Measurements from ENCODE around the gene CDH18.
"Not testable (repeated sequence)": the region's sequence is repeated elsewhere in the genome, so short reads cannot be mapped to it uniquely, and the experiment has no call there.

CDH18 gene

DNA sequence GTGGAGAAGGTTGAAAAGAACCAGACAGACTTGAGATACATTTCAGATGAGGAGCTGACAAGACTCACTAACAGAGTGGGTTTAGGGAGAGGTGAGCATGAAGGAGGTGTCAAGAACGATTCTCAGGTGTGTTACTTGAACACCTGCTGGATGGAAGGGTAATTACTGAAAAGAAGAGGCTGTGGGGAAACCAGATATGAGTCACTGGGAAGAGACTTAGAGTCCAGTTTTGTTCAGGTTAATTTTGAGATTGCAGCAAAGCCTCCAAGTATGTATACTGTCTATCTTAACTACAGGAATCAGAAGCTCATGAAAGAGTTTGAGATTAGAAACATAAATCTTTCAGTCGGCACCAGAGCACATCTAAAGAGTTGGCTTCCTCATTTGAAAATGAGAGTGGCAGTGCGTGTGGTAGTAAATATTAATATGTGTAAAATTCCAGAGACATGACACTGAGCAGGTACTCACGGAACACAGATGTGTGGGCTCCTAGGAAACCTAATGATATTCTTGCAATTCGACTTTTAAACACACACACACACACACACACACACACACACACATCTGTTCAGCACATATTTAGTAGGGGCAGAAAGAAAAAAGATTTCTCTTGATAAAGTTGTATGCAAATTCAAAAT lies 197.1 kb downstream of the CDH18 start:
- no peak for DNase-seq (ENCODE audit: low read depth)
- H3K4me3 ChIP-seq (ENCODE audit: low read depth, low read length): no peak overlapping the region
- TF ChIP-seq, protein P1, sequence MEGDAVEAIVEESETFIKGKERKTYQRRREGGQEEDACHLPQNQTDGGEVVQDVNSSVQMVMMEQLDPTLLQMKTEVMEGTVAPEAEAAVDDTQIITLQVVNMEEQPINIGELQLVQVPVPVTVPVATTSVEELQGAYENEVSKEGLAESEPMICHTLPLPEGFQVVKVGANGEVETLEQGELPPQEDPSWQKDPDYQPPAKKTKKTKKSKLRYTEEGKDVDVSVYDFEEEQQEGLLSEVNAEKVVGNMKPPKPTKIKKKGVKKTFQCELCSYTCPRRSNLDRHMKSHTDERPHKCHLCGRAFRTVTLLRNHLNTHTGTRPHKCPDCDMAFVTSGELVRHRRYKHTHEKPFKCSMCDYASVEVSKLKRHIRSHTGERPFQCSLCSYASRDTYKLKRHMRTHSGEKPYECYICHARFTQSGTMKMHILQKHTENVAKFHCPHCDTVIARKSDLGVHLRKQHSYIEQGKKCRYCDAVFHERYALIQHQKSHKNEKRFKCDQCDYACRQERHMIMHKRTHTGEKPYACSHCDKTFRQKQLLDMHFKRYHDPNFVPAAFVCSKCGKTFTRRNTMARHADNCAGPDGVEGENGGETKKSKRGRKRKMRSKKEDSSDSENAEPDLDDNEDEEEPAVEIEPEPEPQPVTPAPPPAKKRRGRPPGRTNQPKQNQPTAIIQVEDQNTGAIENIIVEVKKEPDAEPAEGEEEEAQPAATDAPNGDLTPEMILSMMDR (IDR thresholded peaks at IDR 0.05; ENCODE audit: control insufficient read depth, extremely low read depth, insufficient read depth): no peak

DNA sequence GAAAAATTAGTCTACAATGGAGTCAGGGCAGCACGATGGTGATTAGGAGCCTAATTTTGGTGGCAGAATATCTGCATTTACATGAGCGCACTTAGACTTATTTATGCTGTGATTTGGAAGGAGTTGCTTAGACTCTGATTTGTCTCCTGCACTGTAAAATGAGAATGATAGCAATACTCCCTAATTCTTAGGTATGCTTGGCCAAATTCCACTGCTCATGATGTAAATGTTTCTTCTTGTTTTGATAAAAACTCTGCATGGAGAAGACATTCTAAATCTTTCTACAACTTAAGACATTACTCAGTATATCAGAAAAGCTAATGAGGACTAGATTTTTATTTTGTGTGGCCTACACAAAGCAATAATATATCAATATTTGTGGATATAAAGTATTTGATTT lies 205.4 kb downstream of the CDH18 start:
- no peak for DNase-seq (ENCODE audit: low read depth)
- TF ChIP-seq, protein P1 (IDR thresholded peaks at IDR 0.05; ENCODE audit: control insufficient read depth, extremely low read depth, insufficient read depth): no peak
- no peak overlapping the region for H3K4me3 ChIP-seq (ENCODE audit: low read depth, low read length)

- DNase-seq (ENCODE audit: low read depth): no peak
- H3K4me3 ChIP-seq (ENCODE audit: low read depth, low read length): no peak overlapping the region
- TF ChIP-seq, protein P1 (IDR thresholded peaks at IDR 0.05; ENCODE audit: control insufficient read depth, extremely low read depth, insufficient read depth): no peak
Observed at GRCh38 chr5:19777363-19777762, 210.6 kb downstream of the CDH18 start.

DNA sequence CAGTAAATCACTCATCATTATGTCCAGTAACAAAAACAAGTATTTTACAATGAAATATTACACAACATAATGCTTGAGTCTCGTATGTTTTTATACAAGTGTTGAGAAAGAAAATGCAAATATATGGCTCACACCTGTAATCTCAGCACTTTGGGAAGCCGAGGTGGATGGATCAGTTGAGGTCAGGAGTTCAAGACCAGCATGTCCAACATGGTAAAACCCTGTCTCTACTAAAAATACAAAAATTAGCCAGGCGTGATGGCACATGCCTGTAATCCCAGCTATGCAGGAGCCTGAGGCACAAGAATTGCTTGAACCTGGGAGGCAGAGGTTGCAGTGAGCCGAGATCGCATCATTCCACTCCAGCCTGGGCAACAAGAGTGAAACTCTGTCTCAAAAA lies 211.1 kb downstream of the CDH18 start:
- not testable (repeated sequence) for DNase-seq (ENCODE audit: low read depth); H3K4me3 ChIP-seq (ENCODE audit: low read depth, low read length)

GRCh38 chr5:19771174-19771835 lies 216.7 kb downstream of the CDH18 start:
- no peak for DNase-seq (ENCODE audit: low read depth)
- H3K4me3 ChIP-seq (ENCODE audit: low read depth, low read length): no peak overlapping the region
- TF ChIP-seq, protein P1 (IDR thresholded peaks at IDR 0.05; ENCODE audit: control insufficient read depth, extremely low read depth, insufficient read depth): no peak

DNA sequence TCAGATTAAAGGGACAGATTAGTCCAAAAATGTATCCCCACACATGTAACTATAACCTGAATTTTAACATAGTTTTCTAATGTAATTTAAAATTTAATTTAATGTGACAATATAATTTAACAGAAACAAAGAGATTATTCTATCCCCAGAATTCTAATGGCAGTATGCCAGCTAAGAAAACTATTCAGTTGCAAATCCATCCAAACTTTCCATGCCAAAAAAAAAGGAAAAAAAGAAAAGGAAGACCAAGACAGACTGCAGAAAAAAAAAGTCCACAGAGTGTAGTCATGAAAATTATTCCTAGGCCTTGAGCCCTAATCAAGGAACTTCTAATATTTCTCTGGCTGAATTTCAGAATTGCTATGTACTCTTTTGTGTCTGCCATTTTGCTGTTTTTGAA lies 217.6 kb downstream of the CDH18 start:
- H3K4me3 ChIP-seq (ENCODE audit: low read depth, low read length): no peak overlapping the region
- TF ChIP-seq, protein P1 (IDR thresholded peaks at IDR 0.05; ENCODE audit: control insufficient read depth, extremely low read depth, insufficient read depth): no peak
- no peak for DNase-seq (ENCODE audit: low read depth)

GRCh38 chr5:19767987-19768386 lies 220.0 kb downstream of the CDH18 start:
- no peak for DNase-seq (ENCODE audit: low read depth)
- TF ChIP-seq, protein P1 (IDR thresholded peaks at IDR 0.05; ENCODE audit: control insufficient read depth, extremely low read depth, insufficient read depth): no peak
- no peak overlapping the region for H3K4me3 ChIP-seq (ENCODE audit: low read depth, low read length)
